DMS153 treated with DMSO at 0.1 percent for 48 hours (cell line): ENCODE results near the gene ZNF726.
"Not testable (repeated sequence)": the region's sequence is repeated elsewhere in the genome, so short reads cannot be mapped to it uniquely, and the experiment has no call there.

ENCODE experiments used
- DNase-seq: peaks from one replicate; lab custom pipeline; 2025; ENCODE audit not compliant: unreplicated experiment; lab: John Stamatoyannopoulos, UW

The ZNF726 gene

GRCh38 chr19:23937031-23937430 is 22.3 kb downstream of the ZNF726 start:
- DNase-seq, result not testable (repeated sequence)

GRCh38 chr19:23943411-23943810 is 28.7 kb downstream of the ZNF726 start:
- DNase-seq, result no peak

DNA sequence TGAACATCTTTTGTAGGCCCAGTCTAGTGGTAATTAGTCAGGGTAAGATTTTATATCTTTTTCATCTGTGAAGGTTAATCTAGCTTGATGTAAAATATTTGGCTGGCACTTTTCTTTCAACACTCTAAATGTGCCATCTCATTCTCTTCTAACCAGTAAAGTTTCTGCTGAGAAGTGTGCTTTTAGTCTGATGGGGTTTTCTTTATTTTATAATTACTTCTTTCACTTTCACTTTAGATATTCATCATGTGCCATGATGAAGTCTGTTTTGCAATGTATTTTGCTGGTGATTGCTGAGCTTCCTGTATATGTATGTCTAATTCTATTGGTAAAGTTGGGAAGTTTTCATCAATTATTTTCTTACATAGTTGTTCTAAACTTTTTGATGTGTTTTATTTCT is 31.9 kb downstream of the ZNF726 start:
- DNase-seq, result no peak

GRCh38 chr19:23949611-23950010 is 34.9 kb downstream of the ZNF726 start:
- no peak for DNase-seq

GRCh38 chr19:23956051-23956450 is 41.4 kb downstream of the ZNF726 start:
- DNase-seq, result no peak

GRCh38 chr19:23957660-23958281 is 43.1 kb downstream of the ZNF726 start:
- DNase-seq, result no peak

DNA sequence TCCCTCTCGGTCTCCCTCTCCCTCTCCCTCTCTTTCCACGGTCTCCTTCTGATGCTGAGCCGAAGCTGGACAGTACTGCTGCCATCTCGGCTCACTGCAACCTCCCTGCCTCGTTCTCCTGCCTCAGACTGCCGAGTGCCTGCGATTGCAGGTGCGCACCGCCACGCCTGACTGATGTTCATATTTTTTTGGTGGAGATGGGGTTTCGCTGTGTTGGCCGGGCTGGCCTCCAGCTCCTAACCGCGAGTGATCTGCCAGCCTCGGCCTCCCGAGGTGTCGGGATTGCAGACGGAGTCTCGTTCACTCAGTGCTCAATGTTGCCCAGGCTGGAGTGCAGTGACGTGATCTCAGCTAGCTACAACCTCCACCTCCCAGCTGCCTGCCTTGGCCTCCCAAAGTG is 48.7 kb downstream of the ZNF726 start:
- DNase-seq, result not testable (repeated sequence)

DNA sequence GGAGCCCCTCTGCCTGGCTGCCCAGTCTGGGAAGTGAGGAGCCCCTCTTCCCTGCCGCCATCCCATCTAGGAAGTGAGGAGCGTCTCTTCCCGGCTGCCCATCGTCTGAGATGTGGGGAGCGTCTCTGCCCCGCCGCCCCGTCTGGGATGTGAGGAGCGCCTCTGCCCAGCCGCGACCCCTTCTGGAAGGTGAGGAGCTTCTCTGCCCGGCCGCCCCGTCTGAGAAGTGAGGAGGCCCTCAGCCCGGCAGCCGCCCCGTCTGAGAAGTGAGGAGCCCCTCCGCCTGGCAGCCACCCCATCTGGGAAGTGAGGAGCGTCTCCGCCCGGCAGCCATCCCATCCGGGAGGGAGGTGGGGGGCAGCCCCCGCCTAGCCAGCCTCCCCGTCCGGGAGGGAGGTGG is 49.2 kb downstream of the ZNF726 start:
- DNase-seq, result not testable (repeated sequence)

GRCh38 chr19:23964334-23964733 is 49.6 kb downstream of the ZNF726 start:
- DNase-seq, result not testable (repeated sequence)

DNA sequence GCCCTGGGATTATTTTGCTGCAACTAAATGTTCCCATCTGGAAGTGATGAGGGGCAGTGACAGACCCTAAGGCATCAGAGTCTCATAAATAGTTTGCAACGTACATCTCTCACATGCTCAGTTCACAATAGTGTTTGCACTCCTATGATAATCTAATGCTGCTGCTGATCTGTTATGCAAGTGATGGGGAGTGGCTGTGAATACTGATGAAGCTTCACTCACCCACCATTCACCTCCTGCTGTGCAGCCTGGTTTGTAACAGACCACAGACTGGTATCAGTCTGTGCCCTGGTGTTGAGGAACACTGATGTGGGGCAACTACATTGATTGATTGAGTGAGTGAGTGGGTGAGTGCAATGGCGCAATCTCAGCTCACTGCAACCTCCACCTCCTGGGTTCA is 54.9 kb downstream of the ZNF726 start:
- no peak for DNase-seq

DNA sequence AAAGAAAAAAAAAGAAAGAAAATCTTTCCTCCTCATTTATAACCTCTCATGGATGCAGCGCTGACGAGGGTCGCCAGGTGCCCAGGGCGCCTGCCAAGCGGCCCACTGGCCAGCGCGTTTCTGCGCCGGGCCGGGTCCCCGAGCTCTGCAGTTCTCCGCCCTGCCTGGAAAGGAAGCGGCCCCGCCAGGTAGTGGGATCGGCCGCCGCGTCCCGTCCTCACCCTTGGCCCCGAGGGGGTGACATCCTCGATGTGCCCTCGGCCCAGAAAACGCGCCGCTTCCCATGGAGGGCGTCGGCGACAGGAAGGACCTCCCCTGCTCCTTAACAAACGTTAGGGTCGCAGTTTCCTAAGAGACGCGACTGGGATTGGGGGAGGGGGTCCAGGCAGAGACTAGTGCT is 56.9 kb downstream of the ZNF726 start:
- DNase-seq, result no peak

GRCh38 chr19:23972161-23972560 is 57.5 kb downstream of the ZNF726 start:
- no peak for DNase-seq

- no peak for DNase-seq
Measured at GRCh38 chr19:23974941-23975340, 60.3 kb downstream of the ZNF726 start.

DNA sequence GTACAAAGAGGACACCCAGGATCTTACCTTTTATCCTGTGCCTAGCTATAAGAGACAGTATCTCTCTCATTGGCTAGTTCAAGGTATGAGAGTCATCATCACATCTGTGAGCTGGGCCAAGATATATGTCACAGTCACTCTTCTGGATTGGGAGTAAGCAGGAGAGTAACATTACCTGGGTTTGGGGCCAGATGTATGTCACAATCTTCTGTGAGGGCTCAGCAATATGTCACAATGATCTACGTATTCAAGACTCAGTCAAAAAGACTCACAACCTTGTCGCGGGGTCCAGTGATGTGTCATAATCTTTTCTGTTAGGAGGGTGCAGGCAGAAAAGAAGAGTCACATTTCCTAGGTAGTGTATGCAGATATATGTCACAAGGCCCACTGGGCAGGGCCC is 61.9 kb downstream of the ZNF726 start:
- DNase-seq, result not testable (repeated sequence)

- DNase-seq, result not testable (repeated sequence)
Measured at GRCh38 chr19:23977256-23977655, 62.6 kb downstream of the ZNF726 start.

- no peak for DNase-seq
Measured at GRCh38 chr19:23978068-23978467, 63.4 kb downstream of the ZNF726 start.

- no peak for DNase-seq
Measured at GRCh38 chr19:23980805-23981204, 66.1 kb downstream of the ZNF726 start.

GRCh38 chr19:23981863-23982262 is 67.2 kb downstream of the ZNF726 start:
- DNase-seq, result no peak

- no peak for DNase-seq
Measured at GRCh38 chr19:23983406-23983805, 68.7 kb downstream of the ZNF726 start.
